GM12878 (cell line): Measurements from ENCODE around the gene DENND2C. TPM values are rescaled to one million over a fixed set of nuclear protein-coding genes. Genes with fewer than 3 reads are reported as not detected.

Source experiments
- ATAC-seq: fragments of 200-7000 bp; cut with Tn5 transposase; 3 replicates; pipeline ENCODE4 v1.9.1; 2020; ENCODE audit warnings: mild to moderate bottlenecking, moderate library complexity
- BruUV-seq: library from RNA; stranded (reverse); fragments of 400-500 nt; replicated peaks from 2 replicates; lab custom pipeline; 2021; lab: Mats Ljungman, UMichigan
- CTCF ChIA-PET: fragments of 300-600 bp; sonication (Branson Sonifier 250); formaldehyde crosslinking; extraction: SDS; loops from one replicate; lab custom pipeline; 2021; ENCODE audit warnings: inconsistent platforms; lab: Yijun Ruan, JAX
- POLR2A ChIA-PET: fragments of 350-600 bp; formaldehyde crosslinking; extraction: SDS; loops from one replicate; lab custom pipeline; 2021; ENCODE audit warnings: inconsistent platforms; lab: Charles Lee
- RAD21 ChIA-PET: fragments of 300-600 bp; sonication (Branson Sonifier 250); formaldehyde crosslinking; loops from one replicate; lab custom pipeline; 2023; ENCODE audit warnings: antibody characterized with exemption; ENCODE audit not compliant: unreplicated experiment; lab: Charles Lee
- SMC1A ChIA-PET: fragments of 300-600 bp; sonication (Branson Sonifier 250); formaldehyde crosslinking; loops from one replicate; lab custom pipeline; 2023; ENCODE audit not compliant: unreplicated experiment, uncharacterized antibody; lab: Charles Lee
- DNase-seq: peaks from one replicate; pipeline ENCODE4 v3.0.0-alpha.2; 2011; ENCODE audit warnings: low read depth, low spot score
- FAIRE-seq: peaks from 3 replicates; lab custom pipeline; 2011; peaks lifted over from hg19 to GRCh38; lab: Jason Lieb, UNC
- H2AFZ ChIP-seq: 2 replicates; pipeline ENCODE4 v1.6.0; 2011; ENCODE audit warnings: low read depth, low read length, control low read depth; ENCODE audit not compliant: control insufficient read depth
- H3K27ac ChIP-seq: 2 replicates; pipeline ENCODE4 v1.5.1; 2011; ENCODE audit warnings: control low read depth; ENCODE audit not compliant: control insufficient read depth, insufficient read depth
- H3K27me3 ChIP-seq, 2 experiments: replicated peaks in 1 of 2; 2 replicates each; pipeline versions ENCODE4 v1.6.0 to v1.6.1; 2011; ENCODE audit warnings: low read length in 1 of 2; ENCODE audit not compliant: control insufficient read depth in 2 of 2, insufficient read depth in 2 of 2
- H3K36me3 ChIP-seq, 2 experiments: 2 replicates each; pipeline ENCODE4 v1.5.1; 2011; ENCODE audit warnings: low read length in 1 of 2; ENCODE audit not compliant: control insufficient read depth in 2 of 2, insufficient read depth in 2 of 2
- H3K4me1 ChIP-seq: 2 replicates; pipeline ENCODE4 v1.6.1; 2011; ENCODE audit warnings: mild to moderate bottlenecking, low read length, moderate library complexity, mixed read lengths; ENCODE audit not compliant: control insufficient read depth, insufficient read depth
- H3K4me2 ChIP-seq: 2 replicates; pipeline ENCODE4 v1.6.0; 2011; ENCODE audit warnings: control low read depth; ENCODE audit not compliant: control insufficient read depth, insufficient read depth
- H3K4me3 ChIP-seq: fragments of 200-600 bp; sonication (generic); 2 replicates; pipeline ENCODE4 v1.5.1; 2016
- H3K79me2 ChIP-seq: 2 replicates; pipeline ENCODE4 v1.6.0; 2011; ENCODE audit warnings: low read length; ENCODE audit not compliant: control insufficient read depth, insufficient read depth
- H3K9ac ChIP-seq: 2 replicates; pipeline ENCODE4 v1.8.0; 2011; ENCODE audit warnings: low read length, control low read depth, mixed read lengths; ENCODE audit not compliant: control insufficient read depth, insufficient read depth
- H3K9me3 ChIP-seq: replicated peaks from 3 replicates; pipeline ENCODE4 v1.5.1; 2011; ENCODE audit warnings: mild to moderate bottlenecking, low read length; ENCODE audit not compliant: control insufficient read depth, insufficient read depth
- H4K20me1 ChIP-seq: 2 replicates; pipeline ENCODE4 v1.6.0; 2011; ENCODE audit not compliant: control insufficient read depth, insufficient read depth
- BCL11A ChIP-seq: IDR thresholded peaks from 2 replicates; pipeline ENCODE4 v1.6.1; 2011; ENCODE audit warnings: low read depth, low read length
- BMI1 ChIP-seq: fragments of 450-650 bp; IDR thresholded peaks from 2 replicates; pipeline ENCODE4 v1.6.1; 2016; ENCODE audit warnings: mild to moderate bottlenecking, moderate library complexity, borderline replicate concordance
- CEBPZ ChIP-seq: fragments of 150-350 bp; IDR thresholded peaks from 2 replicates; pipeline ENCODE4 v1.6.1; 2016; ENCODE audit warnings: low read depth, low read length
- MEF2B ChIP-seq: fragments of 450-650 bp; IDR thresholded peaks from 2 replicates; pipeline ENCODE4 v1.6.1; 2018; ENCODE audit warnings: mild to moderate bottlenecking, moderate library complexity; ENCODE audit not compliant: partially characterized antibody, poor library complexity, severe bottlenecking
- SUPT20H ChIP-seq: IDR thresholded peaks from 2 replicates; pipeline ENCODE4 v1.6.1; 2011; ENCODE audit warnings: low read depth, mild to moderate bottlenecking, low read length, moderate library complexity, borderline replicate concordance; ENCODE audit not compliant: control insufficient read depth
- TARDBP ChIP-seq: IDR thresholded peaks from 2 replicates; pipeline ENCODE4 v1.6.1; 2016; ENCODE audit warnings: borderline replicate concordance
- TBL1XR1 ChIP-seq: IDR thresholded peaks from 2 replicates; pipeline ENCODE4 v1.6.1; 2012; ENCODE audit warnings: low read depth, low read length, improper control_type of control experiment
- ZNF384 ChIP-seq: IDR thresholded peaks from 2 replicates; pipeline ENCODE4 v1.6.1; 2012; ENCODE audit warnings: low read depth, mild to moderate bottlenecking, low read length, improper control_type of control experiment, borderline replicate concordance
- ZZZ3 ChIP-seq: IDR thresholded peaks from 2 replicates; pipeline ENCODE4 v1.6.1; 2011; ENCODE audit warnings: low read depth; ENCODE audit not compliant: control insufficient read depth, insufficient read length
- WGBS: methylation state at CpG from one replicate; pipeline ENCODE4 v1.1.6; 2016; ENCODE audit warnings: low lambda C conversion rate; ENCODE audit not compliant: insufficient replicate concordance, insufficient coverage; ENCODE audit errors: missing lambda C conversion rate; 5-methylcytosine and 5-hydroxymethylcytosine counted together
- in situ Hi-C: fragments of 300-500 bp; cut with MboI; formaldehyde crosslinking; loops from 9 replicates; pipeline ENCODE4 v1.14.3; 2018; ENCODE audit warnings: mixed read lengths
- intact Hi-C: fragments of 100-400 bp; cut with micrococcal nuclease; formaldehyde crosslinking; loops from one replicate; pipeline ENCODE4 v1.14.2; 2022; ENCODE audit not compliant: unreplicated experiment
- polyA plus RNA-seq, 11 experiments: library from polyadenylated mRNA; depleted of rRNA in 4 of 11; unstranded in 6 of 11; stranded (reverse) in 5 of 11; fragments of >200 nt; fragmentation: Nextera tagmentation in 4 of 11; fragmentation: Illumina TruSeq in 1 of 11; extraction: Ambion mirVana in 4 of 11; extraction: Trizol in 1 of 11; gene quantifications; 1 replicate in 1 of 11; 2 replicates in 10 of 11; pipeline versions ENCODE4 v1.2.1 to v1.2.3, GENCODE V29; 2011 to 2016; ENCODE audit warnings: inconsistent platforms in 2 of 11, missing spikeins in 2 of 11, low read depth in 1 of 11
- total RNA-seq, 4 experiments: library from RNA; depleted of rRNA in 3 of 4; stranded (reverse); fragments of >200 nt in 3 of 4; fragmentation: Illumina TruSeq in 1 of 4; extraction: Trizol in 1 of 4; gene quantifications; 2 replicates each; pipeline versions ENCODE4 v1.2.1 to v1.2.3, GENCODE V29; 2013 to 2021

DENND2C gene
- total and polyA plus RNA-seq, 10 of the 15 experiments (the other 5 are each of a cell fraction or from before 2014, with no cell fraction given), result 0.01 to 0.10 (median 0.06) TPM; not detected in 3

DNA sequence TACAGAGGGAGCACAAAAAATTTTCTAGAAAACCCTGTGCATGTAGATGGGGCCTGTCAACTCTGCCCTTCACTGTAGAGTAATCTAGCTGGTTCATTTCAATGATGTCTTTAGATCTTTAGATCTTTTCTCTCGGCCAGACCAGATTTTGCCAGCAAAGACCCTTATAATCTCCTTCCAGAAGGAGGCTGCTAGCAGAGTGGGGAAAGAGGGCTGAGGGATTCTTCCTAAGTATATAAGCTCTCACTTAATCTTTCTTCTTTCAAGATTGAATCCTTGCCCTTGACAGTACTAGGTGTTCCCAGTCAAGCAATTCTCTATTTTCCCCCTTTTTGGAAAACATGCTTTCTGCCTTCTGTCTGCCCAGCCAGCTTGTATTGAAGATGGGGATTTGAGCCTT, 122.8 kb downstream of the DENND2C start:
- ATAC-seq, result no peak
- intact Hi-C loops, result no loop called here

DNA sequence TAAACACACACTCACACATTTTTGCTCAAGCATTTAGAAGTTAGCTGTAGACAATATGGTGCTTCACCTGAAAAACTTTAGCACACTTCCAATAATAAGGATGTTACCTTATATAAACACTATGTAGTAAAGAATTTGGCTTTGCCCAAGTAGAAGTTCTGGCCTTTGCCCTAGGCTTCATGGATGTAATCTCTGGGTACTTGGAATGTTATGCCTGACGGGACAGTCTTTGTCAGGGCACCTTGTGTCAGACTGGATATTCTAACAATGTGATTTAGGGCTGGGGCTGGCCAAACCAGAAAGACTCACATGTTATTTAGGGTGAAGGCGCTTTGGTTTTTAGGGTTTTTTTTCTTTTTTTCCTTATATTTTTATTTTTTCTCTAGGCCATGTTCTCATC, 124.1 kb downstream of the DENND2C start:
- FAIRE-seq (no peak), ATAC-seq (no peak), DNase-seq (no peak)
- RAD21 ChIA-PET, result interaction anchor here (1.3 kb wide), 1 partner anchor 15 kb away, joined by 4 read pairs; no protein-coding TSS in a partner anchor
- H3K9me3 ChIP-seq, result no peaks in the 10 kb centered on the region
- H3K27me3 ChIP-seq, result no peaks in the 10 kb centered on the region
- H4K20me1 ChIP-seq, result no peaks in the 10 kb centered on the region
- POLR2A ChIA-PET, result no interaction called here
- BruUV-seq, result no TSS peak
- H3K4me3 ChIP-seq, result no peak overlapping the region
- no peaks in the 10 kb centered on the region for H3K79me2 ChIP-seq
- no peak overlapping the region for H3K27ac ChIP-seq
- CTCF ChIA-PET, result interaction anchor here (1.0 kb wide), 1 partner anchor 11 kb away, joined by 3 read pairs; no protein-coding TSS in a partner anchor
- intact Hi-C loops, result no loop called here
- SMC1A ChIA-PET, result no interaction called here
- no peak overlapping the region for H2AFZ ChIP-seq
- TF ChIP-seq BCL11A (no peak), BMI1 (no peak), TARDBP (no peak), TBL1XR1 (no peak), CEBPZ (no peak), ZNF384 (no peak), MEF2B (no peak)
- no peak overlapping the region for H3K9ac ChIP-seq
- no peaks in the 10 kb centered on the region for H3K36me3 ChIP-seq
- in situ Hi-C loops, result no loop called here
- no peak overlapping the region for H3K4me2 ChIP-seq
- no peaks in the 10 kb centered on the region for H3K4me1 ChIP-seq
- 57% methylated on average over 2 of the region's 2 CpGs for WGBS

More for the DNA sequence above, 122.8 kb downstream of the DENND2C start:
- Histone ChIP-seq H3K27me3 (no peaks in the 10 kb centered on the region), H4K20me1 (no peaks in the 10 kb centered on the region), H3K4me2 (no peak overlapping the region), H3K9ac (no peak overlapping the region), H3K36me3 (no peaks in the 10 kb centered on the region), H3K4me3 (no peak overlapping the region), H3K27ac (no peak overlapping the region), H2AFZ (no peak overlapping the region), H3K9me3 (no peaks in the 10 kb centered on the region), H3K4me1 (no peaks in the 10 kb centered on the region), H3K79me2 (no peaks in the 10 kb centered on the region)
- FAIRE-seq (no peak), DNase-seq (no peak)
- in situ Hi-C loops, result no loop called here
- POLR2A ChIA-PET, result no interaction called here
- BruUV-seq, result no TSS peak
- TF ChIP-seq ZZZ3 (no peak), SUPT20H (no peak)
- CTCF ChIA-PET, result no interaction called here
- RAD21 ChIA-PET, result interaction anchor here (1.3 kb wide), 1 partner anchor 14 kb away, joined by 4 read pairs; no protein-coding TSS in a partner anchor
- 5% methylated on average over 1 of the region's 1 CpG for WGBS
- SMC1A ChIA-PET, result interaction anchor here (0.7 to 2.6 kb wide), 2 partner anchors 9 to 13 kb away, joined by 3 to 6 read pairs; no protein-coding TSS in a partner anchor
